Tibial nerve (tissue), 4 donors: ENCODE data around the gene TGFBI. TPM values are rescaled to one million over a fixed set of nuclear protein-coding genes. Genes with fewer than 3 reads are reported as not detected.

ENCODE experiments used
- DNase-seq, 2 donors: peaks; one replicate each; pipeline ENCODE4 v3.0.0-alpha.2; 2019; ENCODE audit warnings: low spot score in 2 of 2
- H3K27ac ChIP-seq, 4 donors: fragments of 200-600 bp; sonication (generic) in 3 of 4; one replicate each; pipeline ENCODE4 v1.5.1; 2017 to 2019; ENCODE audit warnings: mild to moderate bottlenecking in 1 of 4
- H3K27me3 ChIP-seq, 2 donors: fragments of 200-600 bp; sonication (generic) in 1 of 2; one replicate each; pipeline versions ENCODE4 v1.5.1 to v1.6.0; 2017 to 2019
- H3K36me3 ChIP-seq, 3 donors: fragments of 200-600 bp; sonication (generic); one replicate each; pipeline ENCODE4 v1.5.1; 2018 to 2019
- H3K4me1 ChIP-seq, 4 donors: fragments of 200-600 bp; sonication (generic) in 3 of 4; one replicate each; pipeline ENCODE4 v1.5.1; 2017 to 2019
- H3K4me3 ChIP-seq, 4 donors: fragments of 200-600 bp; sonication (generic) in 3 of 4; one replicate each; pipeline ENCODE4 v1.5.1; 2017 to 2019; ENCODE audit warnings: mild to moderate bottlenecking in 1 of 4, moderate library complexity in 1 of 4
- H3K9me3 ChIP-seq, 4 donors: fragments of 200-600 bp; sonication (generic) in 3 of 4; one replicate each; pipeline ENCODE4 v1.5.1; 2017 to 2019
- CTCF ChIP-seq, 5 experiments: fragments of 200-600 bp in 3 of 5; fragments of 450-650 bp in 2 of 5; sonication (generic) in 3 of 5; IDR thresholded peaks; one replicate each; pipeline ENCODE4 v1.5.1; 2016 to 2019; ENCODE audit warnings: antibody characterized with exemption in 5 of 5, mild to moderate bottlenecking in 3 of 5, moderate library complexity in 2 of 5
- EP300 ChIP-seq, 2 donors: sonication (generic); formaldehyde crosslinking; IDR thresholded peaks; one replicate each; pipeline ENCODE4 v1.6.1; 2017; ENCODE audit warnings: antibody characterized with exemption in 2 of 2, mild to moderate bottlenecking in 1 of 2
- POLR2A ChIP-seq, 2 donors: fragments of 450-650 bp; IDR thresholded peaks; one replicate each; pipeline ENCODE4 v1.6.1; 2017; ENCODE audit warnings: antibody characterized with exemption in 2 of 2, mild to moderate bottlenecking in 2 of 2, moderate library complexity in 2 of 2
- WGBS, 2 donors: methylation state at CpG; one replicate each; pipeline ENCODE4 v1.1.5; 2018; 5-methylcytosine and 5-hydroxymethylcytosine counted together
- total RNA-seq, 4 donors: library from RNA; depleted of rRNA; stranded (reverse); fragments of >200 nt; gene quantifications; one replicate each; pipeline ENCODE4 v1.1.0, GENCODE V29; 2016

TGFBI gene
- total RNA-seq, 4 donors from 2014 or later, result 158 to 291 (median 212) TPM

- TF ChIP-seq POLR2A (IDR thresholded peaks at IDR 0.05), result no peak
- TF ChIP-seq EP300 (IDR thresholded peaks at IDR 0.05), result no peak
- no peak for TF ChIP-seq CTCF (IDR thresholded peaks at IDR 0.05)
- H3K4me3 ChIP-seq, result no peak overlapping the region
- H3K9me3 ChIP-seq, result no peaks in the 10 kb centered on the region
- H3K36me3 ChIP-seq, result peaks cover 0 to 50% (median 0%) of the 10 kb centered on the region in 3 donors
- H3K27ac ChIP-seq, result no peak overlapping the region
- H3K4me1 ChIP-seq, result peaks cover 0 to 24% (median 8%) of the 10 kb centered on the region in 4 donors
- no peak for DNase-seq
- H3K27me3 ChIP-seq, result no peaks in the 10 kb centered on the region
- 65 to 72% methylated on average over 6 of the region's 6 CpGs for WGBS, 2 donors
Measured at GRCh38 chr5:136048966-136049365, 20.2 kb downstream of the TGFBI start.

- Histone ChIP-seq H3K27ac (peak overlapping the region in 2 of 4 donors; percentile 31 to 74), H3K36me3 (peaks cover 0 to 38% (median 0%) of the 10 kb centered on the region in 3 donors), H3K4me1 (peaks cover 0 to 37% (median 10%) of the 10 kb centered on the region in 4 donors), H3K9me3 (no peaks in the 10 kb centered on the region), H3K4me3 (no peak overlapping the region), H3K27me3 (no peaks in the 10 kb centered on the region)
- 82 to 87% methylated on average over 12 of the region's 12 CpGs for WGBS, 2 donors
- TF ChIP-seq POLR2A (IDR thresholded peaks at IDR 0.05) (no peak), EP300 (IDR thresholded peaks at IDR 0.05) (no peak), CTCF (IDR thresholded peaks at IDR 0.05) (no peak)
- DNase-seq, result no peak
Measured at GRCh38 chr5:136051486-136052220, 22.9 kb downstream of the TGFBI start.

- DNase-seq, result no peak
- TF ChIP-seq POLR2A (IDR thresholded peaks at IDR 0.05), result no peak
- TF ChIP-seq CTCF (IDR thresholded peaks at IDR 0.05), result no peak
- TF ChIP-seq EP300 (IDR thresholded peaks at IDR 0.05), result no peak
- no peaks in the 10 kb centered on the region for H3K9me3 ChIP-seq
- H3K27ac ChIP-seq, result peak overlapping the region in 2 of 4 donors; percentile 68 to 74
- 87 to 93% methylated on average over 12 to 13 of the region's 13 CpGs for WGBS, 2 donors
- peaks cover 0 to 44% (median 12%) of the 10 kb centered on the region in 4 donors for H3K4me1 ChIP-seq
- H3K36me3 ChIP-seq, result peaks cover 0 to 32% (median 0%) of the 10 kb centered on the region in 3 donors
- H3K27me3 ChIP-seq, result no peaks in the 10 kb centered on the region
- H3K4me3 ChIP-seq, result no peak overlapping the region
Measured at GRCh38 chr5:136052692-136053335, 24.0 kb downstream of the TGFBI start.

- H3K27ac ChIP-seq, result peak overlapping the region in 3 of 4 donors; percentile 53 to 74 (median 68)
- H3K27me3 ChIP-seq, result no peaks in the 10 kb centered on the region
- TF ChIP-seq EP300 (IDR thresholded peaks at IDR 0.05) (peak in 1 of 2 donors; percentile 48), CTCF (IDR thresholded peaks at IDR 0.05) (no peak)
- 23 to 25% methylated on average over 6 of the region's 6 CpGs for WGBS, 2 donors
- peak in 1 of 2 donors; percentile 44 for DNase-seq
- peaks cover 0 to 47% (median 16%) of the 10 kb centered on the region in 4 donors for H3K4me1 ChIP-seq
- H3K36me3 ChIP-seq, result peaks cover 0 to 28% (median 0%) of the 10 kb centered on the region in 3 donors
- H3K4me3 ChIP-seq, result no peak overlapping the region
- H3K9me3 ChIP-seq, result no peaks in the 10 kb centered on the region
Measured at GRCh38 chr5:136053336-136054141, 24.8 kb downstream of the TGFBI start.
